GM21423 (cell line): ENCODE results near the gene FSTL3.
"Not testable (repeated sequence)": the region's sequence is repeated elsewhere in the genome, so short reads cannot be mapped to it uniquely, and the experiment has no call there.

Source experiments
- ATAC-seq: cut with Tn5 transposase; IDR thresholded peaks from one replicate; pipeline ENCODE4 v1.9.1; 2021; ENCODE audit warnings: mild to moderate bottlenecking, moderate library complexity; ENCODE audit not compliant: unreplicated experiment

FSTL3 gene

GRCh38 chr19:660793-661426, 15.3 kb upstream of the FSTL3 start:
- ATAC-seq: no peak

- ATAC-seq: peak; percentile 25
Observed at GRCh38 chr19:661427-662196, 14.6 kb upstream of the FSTL3 start.

DNA sequence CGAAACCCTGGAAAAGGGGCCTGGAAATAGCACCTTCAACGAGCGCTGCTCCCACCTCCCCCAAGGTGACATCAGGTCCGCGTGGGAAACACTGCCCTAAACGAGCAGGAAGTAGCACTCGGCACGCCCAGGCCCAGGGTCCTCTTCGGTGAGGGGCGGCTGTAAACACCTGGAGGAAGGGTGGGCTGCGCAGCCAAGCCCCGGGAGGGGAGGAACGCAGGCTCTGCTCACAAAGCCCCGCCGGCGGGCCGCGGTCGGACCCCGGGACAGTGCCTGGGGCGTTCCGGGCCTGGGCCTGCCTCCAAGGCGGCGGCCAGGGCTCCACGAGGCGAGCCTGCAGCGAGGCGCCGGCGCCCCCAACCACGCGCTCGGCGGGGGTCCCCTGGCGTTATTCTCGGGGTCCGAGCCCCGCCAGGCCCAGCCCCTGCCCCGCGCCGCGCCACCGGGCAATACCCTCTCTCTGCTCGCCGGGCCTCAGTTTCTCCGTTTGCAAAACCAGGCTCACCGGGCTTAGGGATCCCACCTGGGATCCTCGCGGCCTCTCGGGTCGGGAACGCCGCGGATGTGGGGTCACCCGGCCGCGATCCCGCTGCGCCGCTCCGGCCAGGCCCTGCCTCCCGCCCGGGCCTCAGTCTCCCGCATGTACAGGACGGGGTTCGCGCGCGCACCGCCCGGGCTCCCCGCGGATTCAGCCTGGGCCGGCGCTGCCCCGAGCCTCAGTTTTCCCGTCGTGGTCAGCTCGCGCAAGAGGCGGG, 13.8 kb upstream of the FSTL3 start:
- ATAC-seq: peak; percentile 12

DNA sequence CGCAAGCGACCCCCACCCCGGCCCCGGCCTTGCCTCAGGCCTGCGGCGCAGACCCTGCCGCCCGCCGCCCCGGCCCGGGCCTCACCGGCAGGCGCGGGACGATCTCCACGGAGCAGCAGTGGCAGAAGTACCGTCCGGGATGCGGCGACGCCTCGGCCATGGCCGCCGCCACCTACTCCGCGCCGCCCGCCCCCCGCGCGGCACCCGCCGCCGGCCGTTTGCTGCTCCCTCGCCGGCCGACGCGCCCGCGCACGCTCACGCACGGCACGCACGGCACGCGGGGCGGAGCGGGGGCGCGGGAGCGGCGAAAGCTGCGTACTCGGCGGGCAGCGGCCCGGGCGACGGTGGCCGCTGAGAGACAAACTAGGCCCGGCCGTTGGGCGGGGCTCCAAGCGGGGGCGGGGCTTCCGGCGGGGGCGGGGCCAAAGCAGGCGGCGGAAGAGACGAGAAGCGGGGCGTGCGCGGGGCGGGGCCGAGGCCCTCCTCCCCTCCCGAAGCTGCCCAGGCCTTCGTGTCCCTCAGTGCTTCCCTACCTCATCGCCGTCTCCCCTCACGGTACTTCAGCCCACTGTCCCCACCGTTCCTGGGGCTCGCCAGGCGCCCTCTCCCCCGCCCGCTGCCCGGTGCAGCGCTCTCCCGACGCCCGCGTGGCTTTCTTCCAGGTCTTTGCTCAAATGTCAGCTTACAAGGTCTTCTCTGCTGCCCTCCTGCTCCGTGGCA, 13.1 kb upstream of the FSTL3 start, which contains the start of gene RNF126:
Gene RNF126 (minus strand): TSS at position 253 of the 720 bp plus-strand sequence. CDS start 93 bp downstream, at position 160.
- peak; percentile 52 for ATAC-seq

DNA sequence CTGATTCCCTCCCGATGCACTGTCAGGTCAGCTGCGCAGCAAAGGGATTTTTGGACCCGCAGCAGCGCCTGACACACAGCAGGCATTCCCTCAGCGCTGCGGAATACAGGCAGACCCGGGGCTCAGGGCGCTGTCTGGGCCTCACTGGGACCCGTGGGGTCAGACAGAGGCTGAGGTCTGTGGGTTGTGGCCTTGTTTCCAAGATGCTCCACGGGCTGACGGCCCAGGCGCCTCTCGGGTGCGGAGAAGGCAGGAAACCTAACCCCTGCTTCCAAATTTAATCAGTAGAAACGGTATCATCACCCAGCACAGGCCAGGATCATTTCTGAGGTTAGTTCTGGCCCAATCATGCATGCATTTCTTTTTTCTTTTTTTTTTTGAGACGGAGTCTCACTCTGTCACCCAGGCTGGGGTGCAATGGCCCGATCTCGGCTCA, 12.5 kb upstream of the FSTL3 start:
- no peak for ATAC-seq

DNA sequence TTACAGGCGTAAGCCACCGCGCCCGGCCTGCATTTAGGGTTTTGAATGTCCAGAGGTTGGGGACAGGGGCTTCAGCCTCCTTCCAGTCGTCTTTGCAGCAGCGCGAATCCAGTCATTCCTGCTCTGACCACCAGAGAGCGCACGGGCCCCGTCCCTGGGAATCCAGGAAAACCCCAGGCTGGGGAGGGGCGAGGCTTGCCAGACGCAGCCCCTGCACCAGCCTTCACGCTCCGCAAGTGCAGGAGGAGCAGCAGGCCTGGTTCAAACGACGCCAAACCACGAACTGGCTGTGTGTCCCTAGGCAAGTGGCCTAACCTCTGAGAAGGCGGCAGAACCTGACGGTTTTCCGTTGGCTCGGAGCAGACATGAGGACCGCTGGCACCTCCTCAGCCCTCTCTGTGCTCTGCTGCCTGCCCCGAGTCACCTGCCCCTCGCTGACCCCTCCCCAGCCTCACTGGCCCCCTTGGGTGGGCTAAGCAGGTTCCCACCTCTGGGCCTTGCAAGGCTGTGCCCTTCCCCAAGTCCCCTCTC, 11.2 kb upstream of the FSTL3 start:
- no peak for ATAC-seq

DNA sequence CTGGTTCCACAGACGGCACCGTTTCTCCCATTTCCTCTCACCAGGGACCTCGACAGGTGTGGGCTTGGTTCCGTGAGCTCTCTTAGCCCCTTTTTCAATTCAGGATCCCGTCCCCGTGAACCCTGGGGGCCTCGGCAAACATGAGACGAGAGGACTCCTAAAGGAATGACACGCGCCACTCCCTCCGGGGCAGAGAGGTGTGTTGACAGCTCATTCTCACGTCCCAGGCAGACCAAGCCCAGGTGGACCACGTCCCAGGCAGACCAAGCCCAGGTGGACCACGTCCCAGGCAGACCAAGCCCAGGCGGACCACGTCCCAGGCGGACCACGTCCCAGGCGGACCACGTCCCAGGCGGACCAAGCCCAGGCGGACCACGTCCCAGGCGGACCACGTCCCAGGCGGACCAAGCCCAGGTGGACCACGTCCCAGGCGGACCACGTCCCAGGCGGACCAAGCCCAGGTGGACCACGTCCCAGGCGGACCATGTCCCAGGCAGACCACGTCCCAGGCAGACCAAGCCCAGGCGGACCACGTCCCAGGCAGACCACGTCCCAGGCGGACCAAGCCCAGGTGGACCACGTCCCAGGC, 9.1 kb upstream of the FSTL3 start:
- not testable (repeated sequence) for ATAC-seq

GRCh38 chr19:668675-669434, 7.3 kb upstream of the FSTL3 start:
- not testable (repeated sequence) for ATAC-seq

GRCh38 chr19:670609-671075, 5.5 kb upstream of the FSTL3 start:
- no peak for ATAC-seq

- no peak for ATAC-seq
Observed at GRCh38 chr19:674282-675151, 1.7 kb upstream of the FSTL3 start.

GRCh38 chr19:676007-676338, 219 bp upstream of the FSTL3 start:
- no peak for ATAC-seq

DNA sequence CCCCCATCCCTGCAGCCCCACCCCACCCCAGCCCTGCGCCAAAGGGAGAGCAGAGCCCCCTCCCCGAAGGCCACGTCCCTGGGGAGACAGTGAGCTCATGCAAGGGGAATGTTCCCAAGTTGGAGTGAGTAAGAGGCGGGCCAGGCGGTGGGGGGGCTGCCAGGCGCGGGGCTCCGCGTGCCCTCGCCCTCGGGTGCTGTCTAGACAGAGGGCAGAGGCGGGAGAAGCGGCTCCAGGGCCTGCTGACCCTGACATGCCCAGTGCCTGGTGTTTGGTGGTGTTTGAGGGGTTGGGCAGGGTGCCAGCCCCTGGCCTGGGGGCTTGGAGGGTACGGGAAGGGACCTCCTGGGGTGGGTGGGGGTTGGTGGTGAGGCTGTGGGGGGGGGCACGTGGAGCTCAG, 1.0 kb downstream of the FSTL3 start:
- ATAC-seq: no peak

- no peak for ATAC-seq
Observed at GRCh38 chr19:677601-678436, 1.6 kb downstream of the FSTL3 start.

DNA sequence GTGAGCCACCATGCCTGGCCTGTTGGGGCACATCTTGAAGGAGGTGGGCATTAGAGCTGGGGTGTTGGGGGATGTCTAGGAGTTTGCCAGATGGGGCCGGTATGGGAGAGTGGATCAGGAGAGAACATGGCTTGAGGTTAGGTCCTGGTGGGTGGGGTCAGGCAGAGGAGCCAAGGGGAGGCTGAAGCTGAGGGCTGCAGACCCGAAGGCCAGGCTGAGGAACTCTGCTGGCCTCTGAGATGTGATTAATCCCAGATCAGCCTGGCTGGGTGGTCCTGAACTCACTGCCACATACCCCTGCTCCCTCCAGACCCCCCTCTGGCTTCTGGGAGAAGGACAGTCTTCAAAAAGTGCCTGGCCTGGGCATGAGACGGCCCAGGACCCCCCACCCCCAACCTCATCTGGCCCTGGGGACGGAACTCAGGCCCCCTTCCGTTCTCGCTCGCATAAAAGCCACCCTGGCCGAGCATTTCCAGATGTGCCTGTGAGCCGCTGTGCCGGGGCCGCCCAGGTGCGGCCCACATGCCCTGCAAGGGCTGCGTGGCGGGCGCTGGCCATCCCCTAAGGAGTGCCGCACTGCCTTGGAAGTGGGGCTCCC, 2.7 kb downstream of the FSTL3 start:
- no peak for ATAC-seq

GRCh38 chr19:679418-680286, 3.5 kb downstream of the FSTL3 start:
- ATAC-seq: peak; percentile 12

DNA sequence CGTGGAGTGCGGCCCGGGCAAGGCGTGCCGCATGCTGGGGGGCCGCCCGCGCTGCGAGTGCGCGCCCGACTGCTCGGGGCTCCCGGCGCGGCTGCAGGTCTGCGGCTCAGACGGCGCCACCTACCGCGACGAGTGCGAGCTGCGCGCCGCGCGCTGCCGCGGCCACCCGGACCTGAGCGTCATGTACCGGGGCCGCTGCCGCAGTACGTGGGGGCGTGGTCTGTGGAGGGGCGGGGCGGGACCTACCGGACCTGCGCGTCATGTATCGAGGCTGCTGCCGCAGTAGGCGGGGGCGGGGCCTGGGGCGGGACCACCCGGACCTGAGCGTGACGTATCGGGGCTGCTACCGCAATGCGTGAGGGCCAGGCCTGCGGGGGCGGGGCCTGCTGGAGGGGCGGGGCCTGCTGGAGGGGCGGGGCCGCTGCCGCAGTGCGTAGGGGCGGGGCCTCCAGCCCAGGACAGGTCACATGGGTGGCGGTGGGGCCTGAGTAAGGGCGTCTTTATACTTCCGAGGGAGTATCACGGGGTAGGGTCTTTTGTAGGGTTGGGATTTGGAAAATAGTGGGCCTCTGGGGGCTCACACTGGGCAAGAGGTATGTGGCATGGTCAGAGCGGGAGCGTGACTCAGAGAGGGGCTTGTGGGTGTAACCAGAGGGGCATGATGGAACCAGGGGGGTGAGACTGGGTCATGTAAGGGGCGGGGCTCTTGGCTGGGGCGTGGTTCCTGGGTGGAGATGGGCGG, 4.3 kb downstream of the FSTL3 start:
- peak; percentile 75 for ATAC-seq
